ENCODE results near the gene GADL1. TPM values are rescaled to one million over a fixed set of nuclear protein-coding genes. Genes with fewer than 3 reads are reported as not detected.

GADL1 gene
- total RNA-seq, 1 donor from 2014 or later = not detected

DNA sequence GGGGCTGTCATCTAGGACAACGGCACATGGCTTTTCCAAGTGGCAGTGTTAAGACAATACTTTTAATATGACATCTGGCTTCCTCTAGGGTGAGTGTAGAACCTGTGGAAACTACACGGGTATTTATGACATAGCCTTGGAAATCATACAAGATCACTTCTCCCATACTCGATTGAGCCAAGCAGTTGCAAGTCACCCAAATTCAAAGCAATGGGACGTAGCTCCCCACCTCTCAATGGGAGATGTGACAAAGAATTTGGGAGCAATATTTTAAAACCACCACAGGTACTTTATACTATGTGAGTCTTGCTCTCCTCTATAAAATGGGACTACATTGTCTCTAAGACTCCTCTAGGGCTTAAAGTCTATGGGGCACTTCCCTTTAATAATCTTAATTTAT lies 194.5 kb downstream of the GADL1 start:
- Histone ChIP-seq H3K27ac (no peak overlapping the region), H3K36me3 (peaks cover 13 to 25% of the 10 kb centered on the region in 2 donors), H3K4me1 (peaks cover 0 to 8% of the 10 kb centered on the region in 2 donors), H3K27me3 (no peaks in the 10 kb centered on the region), H3K9me3 (no peaks in the 10 kb centered on the region), H3K4me3 (no peak overlapping the region)
- TF ChIP-seq, protein P1, sequence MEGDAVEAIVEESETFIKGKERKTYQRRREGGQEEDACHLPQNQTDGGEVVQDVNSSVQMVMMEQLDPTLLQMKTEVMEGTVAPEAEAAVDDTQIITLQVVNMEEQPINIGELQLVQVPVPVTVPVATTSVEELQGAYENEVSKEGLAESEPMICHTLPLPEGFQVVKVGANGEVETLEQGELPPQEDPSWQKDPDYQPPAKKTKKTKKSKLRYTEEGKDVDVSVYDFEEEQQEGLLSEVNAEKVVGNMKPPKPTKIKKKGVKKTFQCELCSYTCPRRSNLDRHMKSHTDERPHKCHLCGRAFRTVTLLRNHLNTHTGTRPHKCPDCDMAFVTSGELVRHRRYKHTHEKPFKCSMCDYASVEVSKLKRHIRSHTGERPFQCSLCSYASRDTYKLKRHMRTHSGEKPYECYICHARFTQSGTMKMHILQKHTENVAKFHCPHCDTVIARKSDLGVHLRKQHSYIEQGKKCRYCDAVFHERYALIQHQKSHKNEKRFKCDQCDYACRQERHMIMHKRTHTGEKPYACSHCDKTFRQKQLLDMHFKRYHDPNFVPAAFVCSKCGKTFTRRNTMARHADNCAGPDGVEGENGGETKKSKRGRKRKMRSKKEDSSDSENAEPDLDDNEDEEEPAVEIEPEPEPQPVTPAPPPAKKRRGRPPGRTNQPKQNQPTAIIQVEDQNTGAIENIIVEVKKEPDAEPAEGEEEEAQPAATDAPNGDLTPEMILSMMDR (IDR thresholded peaks at IDR 0.05) = no peak
- no peak for DNase-seq (ENCODE audit: low spot score in 2 of 2)
- intact Hi-C loops (cut with DNase I) = no loop called here

DNA sequence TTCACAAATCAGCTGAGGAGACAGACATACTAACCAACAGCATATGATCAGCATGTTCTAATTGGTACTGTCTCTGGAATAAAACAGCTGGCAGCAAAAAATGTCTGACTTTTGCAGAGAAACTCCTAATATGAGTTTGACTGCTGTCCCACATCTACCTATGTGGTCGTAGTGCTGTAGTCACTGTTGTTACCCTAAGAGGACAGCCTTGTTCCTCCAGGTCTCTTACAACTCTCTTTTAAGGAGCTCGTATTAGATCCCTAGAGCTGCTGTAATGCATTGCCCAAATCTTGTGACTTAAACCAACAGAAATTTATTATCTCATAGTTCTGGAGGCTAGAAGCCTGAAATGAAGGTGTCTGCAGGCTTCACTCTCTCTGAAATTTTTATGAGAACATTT lies 195.9 kb downstream of the GADL1 start:
- intact Hi-C loops (cut with DNase I) = no loop called here
- H3K27me3 ChIP-seq = no peaks in the 10 kb centered on the region
- no peak overlapping the region for H3K27ac ChIP-seq
- H3K4me3 ChIP-seq = no peak overlapping the region
- no peaks in the 10 kb centered on the region for H3K9me3 ChIP-seq
- H3K4me1 ChIP-seq = peaks cover 0 to 8% of the 10 kb centered on the region in 2 donors
- TF ChIP-seq, protein P1 (IDR thresholded peaks at IDR 0.05) = no peak
- no peak for DNase-seq (ENCODE audit: low spot score in 2 of 2)
- peaks cover 24 to 39% of the 10 kb centered on the region in 2 donors for H3K36me3 ChIP-seq

DNA sequence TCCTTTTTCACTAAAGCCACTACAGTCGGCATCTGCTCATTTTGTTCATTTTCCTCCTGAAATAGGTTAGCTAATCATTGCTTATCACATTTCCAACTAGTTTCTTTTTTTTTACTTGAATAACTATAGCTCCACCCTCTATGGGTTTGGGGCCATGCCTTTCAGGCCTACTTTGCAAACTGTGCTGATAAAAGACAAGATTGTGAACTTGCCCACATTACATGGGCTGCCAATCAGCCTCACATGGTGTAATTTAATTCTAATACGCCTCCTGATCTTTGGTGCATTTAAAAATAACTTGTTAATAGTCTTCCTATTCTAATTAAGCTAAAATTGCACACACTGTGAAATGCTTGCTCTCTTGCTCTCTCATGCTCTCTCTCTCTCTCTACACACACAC lies 197.6 kb downstream of the GADL1 start:
- peaks cover 4 to 16% of the 10 kb centered on the region in 2 donors for H3K4me1 ChIP-seq
- H3K9me3 ChIP-seq = no peaks in the 10 kb centered on the region
- TF ChIP-seq, protein P1 (IDR thresholded peaks at IDR 0.05) = no peak
- intact Hi-C loops (cut with DNase I) = no loop called here
- H3K27ac ChIP-seq = no peak overlapping the region
- no peaks in the 10 kb centered on the region for H3K27me3 ChIP-seq
- H3K4me3 ChIP-seq = no peak overlapping the region
- DNase-seq (ENCODE audit: low spot score in 2 of 2) = no peak
- H3K36me3 ChIP-seq = peaks cover 35 to 49% of the 10 kb centered on the region in 2 donors

DNA sequence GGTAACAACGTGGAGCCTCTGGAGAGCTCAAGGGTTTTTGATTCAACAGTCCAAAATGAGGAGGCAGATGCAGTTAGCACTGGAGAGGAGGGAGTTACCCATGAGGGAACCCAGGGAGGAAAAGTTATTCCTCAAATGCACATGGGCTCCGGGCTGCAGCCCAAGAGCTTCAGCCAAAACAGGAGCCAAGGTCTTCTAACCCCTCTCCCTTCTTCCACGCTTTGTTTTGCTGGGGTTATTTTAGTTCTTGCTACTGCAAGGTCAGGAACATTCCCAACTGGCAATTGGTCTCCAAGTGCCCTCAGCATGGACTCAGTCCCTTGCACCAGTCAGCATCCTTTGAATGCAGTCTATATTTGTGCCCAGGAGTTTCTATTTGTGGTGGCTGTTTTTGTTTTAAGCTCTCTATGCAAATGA lies 198.1 kb downstream of the GADL1 start:
- no peak for DNase-seq (ENCODE audit: low spot score in 2 of 2)
- TF ChIP-seq, protein P1 (IDR thresholded peaks at IDR 0.05) = no peak
- Histone ChIP-seq H3K27ac (no peak overlapping the region), H3K27me3 (no peaks in the 10 kb centered on the region), H3K4me1 (peaks cover 4 to 19% of the 10 kb centered on the region in 2 donors), H3K9me3 (no peaks in the 10 kb centered on the region), H3K4me3 (no peak overlapping the region), H3K36me3 (peaks cover 38 to 54% of the 10 kb centered on the region in 2 donors)
- intact Hi-C loops (cut with DNase I) = no loop called here

DNA sequence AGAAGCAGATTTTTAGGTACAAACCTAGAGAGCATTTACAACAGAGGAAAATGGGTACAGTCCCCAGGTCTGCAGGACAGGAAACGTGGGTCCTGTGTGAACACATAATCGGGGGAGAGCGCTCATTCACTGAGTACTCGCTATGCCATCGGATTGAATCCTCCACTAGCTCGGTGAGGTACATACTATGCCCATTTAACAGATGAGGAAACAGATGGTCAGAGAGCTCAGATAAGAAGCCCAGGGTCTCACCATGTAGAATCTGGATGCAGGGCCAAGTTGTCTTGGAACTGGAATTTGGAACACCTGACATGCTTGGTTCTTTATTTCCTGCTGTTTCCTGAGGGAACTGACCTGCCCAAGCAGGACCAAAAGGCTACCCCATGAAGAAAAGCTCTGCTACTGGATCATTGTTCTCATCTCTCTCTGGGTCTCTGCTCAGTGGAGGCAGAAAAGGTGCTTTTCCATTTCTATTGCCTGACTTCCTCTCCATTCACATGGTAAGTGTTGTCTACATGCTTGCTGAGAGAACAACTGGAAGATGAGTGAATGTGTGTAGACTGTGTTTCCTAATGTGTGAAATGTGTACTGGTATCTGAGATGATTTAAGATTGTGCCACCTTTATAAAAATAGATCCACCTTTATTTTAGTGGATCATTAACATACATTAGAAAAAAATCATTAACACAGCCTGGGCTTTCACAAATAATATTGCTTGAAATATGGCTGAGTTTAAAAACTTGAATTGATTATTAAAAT lies 199.0 kb downstream of the GADL1 start:
- Histone ChIP-seq H3K9me3 (no peaks in the 10 kb centered on the region), H3K27me3 (no peaks in the 10 kb centered on the region), H3K4me1 (peaks cover 4 to 19% of the 10 kb centered on the region in 2 donors), H3K36me3 (peaks cover 42 to 63% of the 10 kb centered on the region in 2 donors), H3K4me3 (no peak overlapping the region), H3K27ac (no peak overlapping the region)
- intact Hi-C loops (cut with DNase I) = no loop called here
- DNase-seq (ENCODE audit: low spot score in 2 of 2) = no peak
- TF ChIP-seq, protein P1 (IDR thresholded peaks at IDR 0.05) = no peak
